K562 (cell line): ENCODE measurements around the gene PACSIN2. TPM values are rescaled to one million over a fixed set of nuclear protein-coding genes. Genes with fewer than 3 reads are reported as not detected.

Experiments
- ATAC-seq: fragments of 200-7000 bp; cut with Tn5 transposase; 3 replicates; pipeline ENCODE4 v1.9.1; 2020; ENCODE audit warnings: moderate library complexity
- BruUV-seq: library from RNA; stranded (reverse); fragments of 400-500 nt; replicated peaks from 2 replicates; lab custom pipeline; 2021; lab: Mats Ljungman, UMichigan
- CTCF ChIA-PET: fragments of 300-600 bp; formaldehyde crosslinking; extraction: SDS; loops from one replicate; lab custom pipeline; 2021; ENCODE audit warnings: low intra/inter-chr PET ratio; lab: Yijun Ruan, JAX
- POLR2A ChIA-PET: fragments of 300-600, 350-650 bp; sonication (Branson Sonifier 250); formaldehyde crosslinking; extraction: SDS; loops from one replicate; lab custom pipeline; 2021; ENCODE audit warnings: antibody characterized with exemption, inconsistent platforms; lab: Yijun Ruan, JAX
- DNase-seq, 4 experiments: peaks; one replicate each; pipeline versions ENCODE4 v3.0.0 to v3.0.0-alpha.2; 2011 to 2018; ENCODE audit warnings: low spot score in 3 of 4, mixed read lengths in 3 of 4; ENCODE audit errors: extremely low read depth in 1 of 4
- FAIRE-seq: peaks from 2 replicates; lab custom pipeline; 2011; peaks lifted over from hg19 to GRCh38; lab: Jason Lieb, UNC
- H2AFZ ChIP-seq: 2 replicates; pipeline ENCODE4 v1.6.0; 2011; ENCODE audit warnings: low read depth, low read length, control low read depth, inconsistent platforms
- H3K27ac ChIP-seq: fragments of 200-600 bp; 3 replicates; pipeline ENCODE4 v1.8.0; 2011; ENCODE audit warnings: low read depth, mild to moderate bottlenecking, control low read depth, inconsistent platforms, low read length, moderate library complexity, mixed read lengths; ENCODE audit errors: extremely low read depth
- H3K27me3 ChIP-seq, 2 experiments: fragments of 300-600 bp in 1 of 2; 2 replicates in 1 of 2; 3 replicates in 1 of 2; pipeline versions ENCODE4 v1.6.0 to v1.8.0; 2011; ENCODE audit warnings: inconsistent platforms in 2 of 2, low read length in 2 of 2, mild to moderate bottlenecking in 1 of 2, mixed read lengths in 1 of 2, moderate library complexity in 1 of 2; ENCODE audit not compliant: control insufficient read depth in 2 of 2, insufficient read depth in 2 of 2
- H3K36me3 ChIP-seq: fragments of 300-600 bp; 3 replicates; pipeline ENCODE4 v1.8.0; 2011; ENCODE audit warnings: mild to moderate bottlenecking, low read length, inconsistent platforms; ENCODE audit not compliant: control insufficient read depth, insufficient read depth
- H3K4me1 ChIP-seq, 2 experiments: fragments of 200-600 bp in 1 of 2; replicated peaks in 1 of 2; 2 replicates in 1 of 2; 3 replicates in 1 of 2; pipeline versions ENCODE4 v1.5.1 to v1.8.0; 2011; ENCODE audit warnings: inconsistent platforms in 2 of 2, low read length in 2 of 2, mild to moderate bottlenecking in 1 of 2, mixed read lengths in 1 of 2, moderate library complexity in 1 of 2; ENCODE audit not compliant: control insufficient read depth in 2 of 2, insufficient read depth in 2 of 2
- H3K4me2 ChIP-seq: 2 replicates; pipeline ENCODE4 v1.6.1; 2011; ENCODE audit warnings: low read length, control low read depth, inconsistent platforms, mixed read lengths; ENCODE audit not compliant: insufficient read depth
- H3K4me3 ChIP-seq: fragments of 200-600 bp; sonication (generic), shearing (Covaris generic); 2 replicates; pipeline ENCODE4 v1.5.1; 2016; ENCODE audit warnings: control low read depth, inconsistent platforms
- H3K79me2 ChIP-seq: fragments of 200-600 bp; 3 replicates; pipeline ENCODE4 v1.8.0; 2011; ENCODE audit warnings: low read length, inconsistent platforms; ENCODE audit not compliant: control insufficient read depth, insufficient read depth
- H3K9ac ChIP-seq, 2 experiments: 2 replicates each; pipeline versions ENCODE4 v1.6.0 to v1.6.1; 2011; ENCODE audit warnings: low read depth in 2 of 2, low read length in 2 of 2, control low read depth in 1 of 2, inconsistent platforms in 1 of 2, mild to moderate bottlenecking in 1 of 2, mixed read lengths in 1 of 2; ENCODE audit not compliant: insufficient read depth in 1 of 2
- H3K9me1 ChIP-seq: one replicate; pipeline ENCODE4 v1.6.0; 2011; ENCODE audit warnings: inconsistent platforms, mild to moderate bottlenecking, low read length, moderate library complexity; ENCODE audit not compliant: control insufficient read depth, insufficient read depth
- H3K9me3 ChIP-seq: replicated peaks from 2 replicates; pipeline ENCODE4 v1.5.1; 2011; ENCODE audit warnings: low read depth, low read length, inconsistent platforms; ENCODE audit not compliant: control insufficient read depth, insufficient read depth
- H4K20me1 ChIP-seq: replicated peaks from 2 replicates; pipeline ENCODE4 v1.6.1; 2011; ENCODE audit warnings: low read length, inconsistent platforms, mixed read lengths; ENCODE audit not compliant: control insufficient read depth, insufficient read depth
- ARID1B ChIP-seq: fragments of 450-650 bp; IDR thresholded peaks from 2 replicates; pipeline ENCODE4 v1.6.1; 2016; ENCODE audit warnings: antibody characterized with exemption, mild to moderate bottlenecking, inconsistent platforms
- CBFA2T3 ChIP-seq: fragments of 450-650 bp; IDR thresholded peaks from 2 replicates; pipeline ENCODE4 v1.6.1; 2017
- CEBPG ChIP-seq, 3 experiments: fragments of 200-800 bp in 1 of 3; sonication (Bioruptor generic) in 1 of 3; sonication (generic) in 1 of 3; formaldehyde crosslinking in 1 of 3; IDR thresholded peaks in 2 of 3; conservative IDR thresholded peaks in 1 of 3; 2 replicates each; pipeline versions ENCODE4 v1.6.1 to v1.8.0; 2016 to 2022; ENCODE audit warnings: missing compliant biosample characterization in 2 of 3, missing genetic modification characterization in 2 of 3, mild to moderate bottlenecking in 1 of 3, missing genetic modification reagents in 1 of 3
- CTCFL ChIP-seq: IDR thresholded peaks from 2 replicates; pipeline ENCODE4 v1.6.1; 2011; ENCODE audit warnings: borderline replicate concordance, low read depth, mild to moderate bottlenecking, moderate library complexity, low read length; ENCODE audit not compliant: insufficient read depth, poor library complexity, severe bottlenecking
- DPF2 ChIP-seq: fragments of 450-650 bp; IDR thresholded peaks from 2 replicates; pipeline ENCODE4 v1.6.1; 2016
- EP300 ChIP-seq: IDR thresholded peaks from 2 replicates; pipeline ENCODE4 v1.6.1; 2012; ENCODE audit warnings: low read length, improper control_type of control experiment
- MAFK ChIP-seq: IDR thresholded peaks from 2 replicates; pipeline ENCODE4 v1.6.1; 2011; ENCODE audit warnings: low read length, improper control_type of control experiment
- MTA2 ChIP-seq: fragments of 450-650 bp; IDR thresholded peaks from 2 replicates; pipeline ENCODE4 v1.6.1; 2016; ENCODE audit warnings: low read depth
- NONO ChIP-seq, 2 experiments: fragments of 200-400 bp in 1 of 2; fragments of 450-650 bp in 1 of 2; formaldehyde crosslinking in 1 of 2; IDR thresholded peaks; 2 replicates each; pipeline ENCODE4 v1.6.1; 2017; ENCODE audit warnings: low read depth in 2 of 2, mild to moderate bottlenecking in 2 of 2, moderate library complexity in 2 of 2, low read length in 1 of 2
- POLR2AphosphoS5 ChIP-seq: IDR thresholded peaks from 2 replicates; pipeline ENCODE4 v1.6.1; 2011; ENCODE audit warnings: mild to moderate bottlenecking, low read depth, low read length, moderate library complexity; ENCODE audit not compliant: control insufficient read depth, insufficient read depth
- PTRF ChIP-seq: fragments of 450-650 bp; IDR thresholded peaks from 2 replicates; pipeline ENCODE4 v1.6.1; 2016; ENCODE audit warnings: mild to moderate bottlenecking, missing genetic modification characterization, missing compliant biosample characterization
- SMARCA4 ChIP-seq: fragments of 450-650 bp; IDR thresholded peaks from 2 replicates; pipeline ENCODE4 v1.6.1; 2016
- TAL1 ChIP-seq: fragments of 450-650 bp; IDR thresholded peaks from 2 replicates; pipeline ENCODE4 v1.6.1; 2016; ENCODE audit warnings: mild to moderate bottlenecking
- TCF3 ChIP-seq: sonication (generic); formaldehyde crosslinking; IDR thresholded peaks from 2 replicates; pipeline ENCODE4 v1.4.0; 2020; ENCODE audit warnings: mild to moderate bottlenecking, missing genetic modification reagents
- TRIM24 ChIP-seq, 2 experiments: fragments of 450-650 bp; IDR thresholded peaks; 2 replicates each; pipeline ENCODE4 v1.6.1; 2016
- ZNF143 ChIP-seq: sonication (generic); formaldehyde crosslinking; IDR thresholded peaks from 2 replicates; pipeline ENCODE4 v1.9.0; 2022; ENCODE audit warnings: mild to moderate bottlenecking, missing genetic modification reagents
- WGBS: fragments of 100-300 bp; shearing (Covaris generic); methylation state at CpG from one replicate; pipeline ENCODE4 v1.1.6; 2016; ENCODE audit warnings: low coverage, mixed read lengths; ENCODE audit not compliant: insufficient coverage; ENCODE audit errors: missing lambda C conversion rate; 5-methylcytosine and 5-hydroxymethylcytosine counted together
- in situ Hi-C: fragments of 300-500 bp; cut with MboI; formaldehyde crosslinking; loops from 4 replicates; pipeline ENCODE4 v1.15.0; 2018; ENCODE audit warnings: inconsistent platforms, mixed read lengths
- intact Hi-C: fragments of 100-400 bp; cut with micrococcal nuclease; formaldehyde crosslinking; loops from 2 replicates; pipeline ENCODE4 v1.14.2; 2022
- polyA plus RNA-seq, 8 experiments: library from polyadenylated mRNA; depleted of rRNA in 4 of 8; stranded (reverse) in 5 of 8; unstranded in 3 of 8; fragments of >200 nt; fragmentation: Nextera tagmentation in 2 of 8; fragmentation: Illumina TruSeq in 1 of 8; extraction: Ambion mirVana in 2 of 8; extraction: Trizol in 1 of 8; gene quantifications; 2 replicates each; pipeline versions ENCODE4 v1.2.1 to v1.2.3, GENCODE V29; 2011 to 2014; ENCODE audit warnings: inconsistent platforms in 1 of 8, missing spikeins in 1 of 8
- total RNA-seq, 7 experiments: library from RNA; depleted of rRNA in 6 of 7; stranded (reverse); fragments of >200 nt in 6 of 7; fragmentation: Illumina TruSeq in 2 of 7; extraction: Trizol in 2 of 7; gene quantifications; 2 replicates each; pipeline versions ENCODE4 v1.2.1 to v1.2.3, GENCODE V29; 2011 to 2021; ENCODE audit warnings: low replicate concordance in 1 of 7
- TF ChIP-seq, protein P1 (sequence below), 2 experiments: fragments of 450-650 bp in 1 of 2; sonication (generic) in 1 of 2; formaldehyde crosslinking in 1 of 2; IDR thresholded peaks in 1 of 2; conservative IDR thresholded peaks in 1 of 2; 2 replicates each; pipeline versions ENCODE4 v1.6.1 to v1.8.1; 2016 to 2023; ENCODE audit warnings: mild to moderate bottlenecking in 2 of 2, moderate library complexity in 2 of 2, inconsistent platforms in 1 of 2, missing genetic modification reagents in 1 of 2

PACSIN2 gene
- total and polyA plus RNA-seq, 9 of the 15 experiments (the other 6 are each of a cell fraction or from before 2014, with no cell fraction given) = 0.45 to 45.1 (median 23.9) TPM

DNA sequence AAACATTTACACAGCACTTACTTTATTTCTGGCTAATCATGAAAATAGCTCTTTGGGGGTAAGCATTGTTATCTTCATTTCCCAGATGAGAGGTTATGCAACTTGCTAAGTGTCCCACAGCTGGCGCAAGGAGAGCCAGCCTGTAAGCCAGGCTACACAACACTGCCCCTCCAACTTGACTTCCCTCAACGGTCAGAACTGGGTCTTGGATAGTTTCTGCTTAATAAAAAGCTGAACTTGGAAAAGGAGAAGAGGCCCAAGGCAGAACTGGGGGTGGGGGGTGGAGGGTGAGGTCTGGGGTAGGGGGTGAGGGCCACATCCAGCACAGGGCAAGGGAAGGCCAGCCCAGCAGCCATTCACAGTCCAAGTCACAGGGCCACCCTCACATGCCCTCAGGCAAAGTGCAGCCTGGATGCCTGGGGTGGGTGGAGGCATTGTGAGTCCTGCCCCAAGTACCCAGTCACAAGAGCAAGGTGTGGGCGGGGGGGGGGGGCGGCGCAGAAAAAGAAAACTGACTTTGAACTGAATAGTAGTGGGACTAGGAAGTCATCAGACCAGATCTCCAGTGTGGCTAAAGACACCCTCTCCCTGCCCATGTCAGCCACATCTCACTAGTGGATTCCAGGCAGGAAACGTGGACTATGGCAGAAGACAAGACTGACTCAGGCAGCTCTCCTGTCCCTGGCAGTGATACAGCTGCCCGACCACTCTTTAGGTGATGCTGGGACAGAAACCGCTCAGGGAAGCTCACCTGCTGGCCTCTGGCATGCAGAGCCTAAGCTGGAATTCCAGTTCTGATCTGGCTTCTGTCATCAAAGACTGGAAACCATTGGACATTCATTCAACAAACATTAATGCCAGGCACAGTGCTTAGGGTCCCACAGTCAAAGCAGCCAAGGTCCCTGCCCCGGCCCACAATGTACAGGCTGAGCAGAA lies 52.4 kb downstream of the PACSIN2 start:
- FAIRE-seq = peak; percentile 74
- no peaks in the 10 kb centered on the region for H3K9me3 ChIP-seq
- H2AFZ ChIP-seq = no peak overlapping the region
- no peaks in the 10 kb centered on the region for H3K9me1 ChIP-seq
- H3K4me1 ChIP-seq = peaks cover 12 to 31% of the 10 kb centered on the region in 2 experiments; a peak in 4 of 5 replicates
- H3K79me2 ChIP-seq = peaks cover 45% of the 10 kb centered on the region
- peak; percentile 13; the same call in 1 of the 3 replicates for ATAC-seq
- peak overlapping the region; percentile 46; the same call in 1 of the 3 replicates for H3K27ac ChIP-seq
- no peaks in the 10 kb centered on the region for H3K36me3 ChIP-seq
- peak overlapping the region in 1 of 2 experiments; percentile 64; a peak in 1 of 4 replicates for H3K9ac ChIP-seq
- 0 out of 2 replicates have a peak overlapping the region, but pooled peaks have one; percentile 18 for H3K4me2 ChIP-seq
- intact Hi-C loops = no loop called here
- H3K27me3 ChIP-seq = no peaks in the 10 kb centered on the region
- CTCF ChIA-PET = no interaction called here
- 71% methylated on average over 6 of the region's 9 CpGs for WGBS
- POLR2A ChIA-PET = interaction anchor here (0.6 to 1.9 kb wide), 3 partner anchors 9 to 51 kb away, joined by 3 to 6 read pairs (median 4); no protein-coding TSS in a partner anchor
- BruUV-seq = no TSS peak
- H4K20me1 ChIP-seq = no peaks in the 10 kb centered on the region; the same call in 1 of the 2 replicates
- no peak overlapping the region for H3K4me3 ChIP-seq
- DNase-seq = peak in 1 of 4 experiments; percentile 51
- in situ Hi-C loops = no loop called here
- TF ChIP-seq TRIM24 (IDR thresholded peaks at IDR 0.05) (peak; percentile 30 to 38; a peak in 1 of 4 replicates), ZNF143 (CRISPR knock-in tag) (no peak), NONO (IDR thresholded peaks at IDR 0.05; ENCODE audit: low read depth in 2 of 2, low read length in 1 of 2) (no peak), TAL1 (peak; percentile 62), SMARCA4 (peak; percentile 68; the same call in 1 of the 2 replicates), CEBPG (CRISPR knock-in tag; IDR thresholded peaks at IDR 0.05) (peak; percentile 69), CEBPG (tag; conservative IDR thresholded peaks at IDR 0.05 in 1 of 2, IDR thresholded peaks at IDR 0.05 in 1 of 2) (0 out of 4 replicates have a peak, but pooled peaks have one; percentile 17 to 19), CTCFL (no peak), TCF3 (CRISPR knock-in tag) (peak; percentile 83), MAFK (no peak), ARID1B (peak; percentile 81), DPF2 (peak; percentile 52; the same call in 1 of the 2 replicates), EP300 (peak; percentile 50; the same call in 1 of the 2 replicates), POLR2AphosphoS5 (peak; percentile 32; the same call in 1 of the 2 replicates), MTA2 (peak; percentile 51; the same call in 1 of the 2 replicates), PTRF (tag) (no peak), CBFA2T3 (peak; percentile 74)
- TF ChIP-seq, protein P1, sequence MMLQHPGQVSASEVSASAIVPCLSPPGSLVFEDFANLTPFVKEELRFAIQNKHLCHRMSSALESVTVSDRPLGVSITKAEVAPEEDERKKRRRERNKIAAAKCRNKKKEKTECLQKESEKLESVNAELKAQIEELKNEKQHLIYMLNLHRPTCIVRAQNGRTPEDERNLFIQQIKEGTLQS (IDR thresholded peaks at IDR 0.05) = peak; percentile 36; the same call in 1 of the 2 replicates
- TF ChIP-seq, protein P1 (CRISPR knock-in tag; conservative IDR thresholded peaks at IDR 0.05) = no peak
